NCI-H1930 (cell line): ENCODE data around the gene ALX4.

Experiments used
- DNase-seq, 2 experiments: peaks; one replicate each; lab custom pipeline; 2025; lab: John Stamatoyannopoulos, UW

Gene ALX4

GRCh38 chr11:44244639-44245310 is 65.2 kb downstream of the ALX4 start:
- no peak for DNase-seq

- no peak for DNase-seq
These were observed 66.2 kb downstream of the ALX4 start for GRCh38 chr11:44243595-44244343.

GRCh38 chr11:44243086-44243485 is 66.9 kb downstream of the ALX4 start:
- no peak for DNase-seq

- no peak for DNase-seq
These were observed 68.1 kb downstream of the ALX4 start for GRCh38 chr11:44241851-44242250.

GRCh38 chr11:44237156-44237555 is 72.8 kb downstream of the ALX4 start:
- DNase-seq, result no peak

- no peak for DNase-seq
These were observed 73.6 kb downstream of the ALX4 start for GRCh38 chr11:44236296-44236695.

GRCh38 chr11:44235765-44236201 is 74.2 kb downstream of the ALX4 start:
- no peak for DNase-seq

GRCh38 chr11:44229624-44230023 is 80.3 kb downstream of the ALX4 start:
- DNase-seq, result no peak

GRCh38 chr11:44229098-44229497 is 80.8 kb downstream of the ALX4 start:
- DNase-seq, result no peak

- DNase-seq, result no peak
These were observed 81.6 kb downstream of the ALX4 start for GRCh38 chr11:44228379-44228778.

GRCh38 chr11:44226945-44227344 is 83.0 kb downstream of the ALX4 start:
- no peak for DNase-seq

- DNase-seq, result no peak
These were observed 83.4 kb downstream of the ALX4 start for GRCh38 chr11:44226490-44226889.

GRCh38 chr11:44224867-44225501 is 85.0 kb downstream of the ALX4 start:
- DNase-seq, result no peak

GRCh38 chr11:44223238-44223637 is 86.7 kb downstream of the ALX4 start:
- DNase-seq, result no peak

- no peak for DNase-seq
These were observed 87.9 kb downstream of the ALX4 start for GRCh38 chr11:44221992-44222391.

GRCh38 chr11:44221456-44221855 is 88.5 kb downstream of the ALX4 start:
- DNase-seq, result no peak

- no peak for DNase-seq
These were observed 89.8 kb downstream of the ALX4 start for GRCh38 chr11:44219830-44220796.

- no peak for DNase-seq
These were observed 92.5 kb downstream of the ALX4 start for GRCh38 chr11:44217432-44217831.

- DNase-seq, result no peak
These were observed 96.8 kb downstream of the ALX4 start for GRCh38 chr11:44213148-44213547.

GRCh38 chr11:44212128-44212527 is 97.8 kb downstream of the ALX4 start:
- DNase-seq, result no peak
